ENCODE data around the gene APBA2. TPM values are rescaled to one million over a fixed set of nuclear protein-coding genes. Genes with fewer than 3 reads are reported as not detected.
A peak's percentile ranks its signal among the peaks of the same experiment; 100 is the strongest.
"Not testable (repeated sequence)": the region's sequence is repeated elsewhere in the genome, so short reads cannot be mapped to it uniquely, and the experiment has no call there.

APBA2 gene
- total RNA-seq, 2 experiments from 2014 or later = 12.8 to 17.5 TPM

DNA sequence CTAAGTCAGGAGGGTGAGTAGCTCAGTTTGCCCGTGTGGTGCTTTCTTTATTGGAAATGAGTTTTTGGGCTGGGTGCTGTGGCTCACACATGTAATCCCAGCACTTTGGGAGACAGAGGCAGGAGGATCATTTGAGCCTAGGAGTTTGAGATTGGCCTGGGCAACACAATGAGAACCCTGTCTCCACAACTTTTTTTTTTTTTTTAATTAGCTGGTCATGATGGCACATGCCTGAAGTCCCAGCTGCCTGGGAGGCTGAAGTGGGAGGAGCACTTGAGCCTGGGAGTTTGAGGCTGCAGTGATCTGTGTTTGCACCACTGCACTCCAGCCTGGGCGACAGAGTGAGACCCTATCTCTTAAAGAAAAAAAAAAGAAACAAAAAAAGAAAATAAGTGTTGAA lies 208.9 kb downstream of the APBA2 start:
- H3K4me3 Mint-ChIP-seq = no peak overlapping the region
- peaks cover 8% of the 10 kb centered on the region for H3K4me1 Mint-ChIP-seq
- H3K27ac Mint-ChIP-seq = no peak overlapping the region
- DNase-seq (no peak), ATAC-seq (no peak)
- intact Hi-C loops (cut with DNase I, micrococcal nuclease) = loop anchor here in 1 of 2 experiments (5.0 kb wide), 1 partner anchor 117 kb away; no protein-coding TSS in a partner anchor
- ChIA-PET POLR2A (no interaction called here), CTCF (interaction anchor here (0.6 kb wide), 1 partner anchor 183 kb away, joined by 4 read pairs; no protein-coding TSS in a partner anchor)
- H3K9me3 Mint-ChIP-seq (ENCODE audit: low read depth) = no peaks in the 10 kb centered on the region
- peaks cover 2% of the 10 kb centered on the region for H3K36me3 Mint-ChIP-seq (ENCODE audit: low read depth)
- no peaks in the 10 kb centered on the region for H3K27me3 Mint-ChIP-seq

DNA sequence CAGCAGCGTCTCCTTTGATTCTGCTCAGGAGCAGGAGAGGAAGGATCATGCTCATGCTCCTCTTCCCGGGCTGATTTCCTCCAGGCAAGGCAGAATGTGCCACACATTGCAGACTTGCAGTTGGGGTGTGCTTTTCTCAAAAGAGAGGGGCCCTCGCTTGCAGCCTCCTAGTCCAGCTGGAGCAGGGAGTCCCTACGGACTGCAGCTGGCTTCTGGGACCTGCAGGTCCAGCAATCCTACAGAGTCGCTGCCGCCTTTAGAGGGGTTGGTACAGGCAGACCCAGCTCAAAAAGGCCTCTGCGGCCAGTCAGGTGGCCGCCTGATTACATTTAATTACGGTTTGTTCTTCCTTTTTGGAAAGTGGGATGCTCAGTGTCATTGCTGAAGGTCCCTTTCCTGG lies 210.0 kb downstream of the APBA2 start:
- no peaks in the 10 kb centered on the region for H3K9me3 Mint-ChIP-seq (ENCODE audit: low read depth)
- no peaks in the 10 kb centered on the region for H3K27me3 Mint-ChIP-seq
- intact Hi-C loops (cut with DNase I, micrococcal nuclease) = no loop called here
- H3K4me3 Mint-ChIP-seq = no peak overlapping the region
- POLR2A ChIA-PET = no interaction called here
- no peaks in the 10 kb centered on the region for H3K4me1 Mint-ChIP-seq
- peaks cover 2% of the 10 kb centered on the region for H3K36me3 Mint-ChIP-seq (ENCODE audit: low read depth)
- DNase-seq (no peak), ATAC-seq (no peak)
- CTCF ChIA-PET = no interaction called here
- H3K27ac Mint-ChIP-seq = no peak overlapping the region

DNA sequence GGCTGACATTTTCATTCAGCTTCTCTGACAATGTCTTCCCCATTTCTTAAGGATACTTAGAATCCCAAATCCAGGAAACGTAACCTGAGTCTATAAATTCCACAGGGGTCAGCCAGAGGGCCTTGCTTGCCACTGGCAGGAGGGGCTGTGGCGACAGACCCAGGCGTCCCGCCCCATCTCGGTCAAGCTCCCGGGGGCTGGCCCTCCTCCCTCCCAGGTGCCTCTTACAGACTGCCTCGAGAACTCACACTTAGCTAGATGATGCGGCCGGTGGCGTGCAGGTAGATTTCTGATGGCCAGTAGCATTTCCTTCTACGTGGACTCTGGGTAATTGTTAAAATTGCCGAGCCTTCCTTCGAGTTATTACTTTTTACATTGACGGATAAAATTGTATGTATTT lies 211.4 kb downstream of the APBA2 start:
- Mint-ChIP-seq H3K36me3 (ENCODE audit: low read depth) (peaks cover 2% of the 10 kb centered on the region), H3K9me3 (ENCODE audit: low read depth) (no peaks in the 10 kb centered on the region), H3K27me3 (no peaks in the 10 kb centered on the region), H3K4me3 (no peak overlapping the region), H3K4me1 (no peaks in the 10 kb centered on the region), H3K27ac (no peak overlapping the region)
- intact Hi-C loops (cut with DNase I, micrococcal nuclease) = no loop called here
- DNase-seq = no peak
- no peak for ATAC-seq
- ChIA-PET CTCF (no interaction called here), POLR2A (no interaction called here)

DNA sequence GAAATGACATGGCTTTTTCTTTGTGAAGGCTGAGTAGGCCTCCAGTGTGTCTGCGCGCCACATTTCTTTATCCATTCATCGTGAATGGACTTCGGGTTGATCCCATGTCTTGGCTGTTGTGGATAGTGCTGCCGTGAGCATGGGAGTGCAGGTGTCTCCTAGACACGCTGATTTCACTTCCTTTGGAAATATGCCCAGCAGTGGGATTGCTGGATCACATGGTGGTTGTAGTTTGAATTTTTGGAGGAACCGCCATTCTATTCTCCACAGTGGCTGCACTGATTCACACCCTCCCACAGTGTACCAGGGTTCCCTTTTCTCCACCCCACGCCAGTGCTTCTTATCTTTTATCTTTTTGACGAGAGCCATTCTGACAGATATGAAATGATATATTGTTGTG lies 212.2 kb downstream of the APBA2 start:
- Mint-ChIP-seq H3K4me1 (no peaks in the 10 kb centered on the region), H3K4me3 (no peak overlapping the region), H3K27me3 (no peaks in the 10 kb centered on the region), H3K27ac (no peak overlapping the region), H3K36me3 (ENCODE audit: low read depth) (peaks cover 3% of the 10 kb centered on the region), H3K9me3 (ENCODE audit: low read depth) (no peaks in the 10 kb centered on the region)
- ATAC-seq = no peak
- DNase-seq = no peak
- ChIA-PET POLR2A (no interaction called here), CTCF (no interaction called here)
- intact Hi-C loops (cut with DNase I, micrococcal nuclease) = no loop called here

DNA sequence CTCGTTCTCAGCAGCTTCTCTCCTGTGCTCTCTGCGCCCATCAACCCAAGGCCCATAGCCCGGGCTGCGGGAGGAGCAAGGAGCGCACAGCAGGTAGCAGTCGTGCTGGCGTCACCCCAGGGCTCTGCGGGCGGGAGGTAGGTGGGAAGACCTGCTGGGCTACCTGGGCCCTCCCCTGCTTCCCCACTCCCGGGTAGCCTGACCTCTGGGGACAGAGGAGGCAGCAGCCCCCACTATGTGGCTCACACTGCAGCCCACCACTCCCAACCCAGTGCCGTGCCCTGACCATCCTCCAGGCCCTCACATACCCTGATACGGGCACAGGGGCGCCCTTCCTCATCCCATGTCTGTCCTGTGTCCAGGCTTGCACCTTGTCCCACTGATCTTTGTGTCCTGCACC lies 212.9 kb downstream of the APBA2 start:
- ChIA-PET POLR2A (no interaction called here), CTCF (no interaction called here)
- Mint-ChIP-seq H3K4me1 (no peaks in the 10 kb centered on the region), H3K36me3 (ENCODE audit: low read depth) (peaks cover 3% of the 10 kb centered on the region), H3K27me3 (no peaks in the 10 kb centered on the region), H3K9me3 (ENCODE audit: low read depth) (no peaks in the 10 kb centered on the region), H3K27ac (no peak overlapping the region), H3K4me3 (no peak overlapping the region)
- intact Hi-C loops (cut with DNase I, micrococcal nuclease) = no loop called here
- DNase-seq = no peak
- no peak for ATAC-seq

DNA sequence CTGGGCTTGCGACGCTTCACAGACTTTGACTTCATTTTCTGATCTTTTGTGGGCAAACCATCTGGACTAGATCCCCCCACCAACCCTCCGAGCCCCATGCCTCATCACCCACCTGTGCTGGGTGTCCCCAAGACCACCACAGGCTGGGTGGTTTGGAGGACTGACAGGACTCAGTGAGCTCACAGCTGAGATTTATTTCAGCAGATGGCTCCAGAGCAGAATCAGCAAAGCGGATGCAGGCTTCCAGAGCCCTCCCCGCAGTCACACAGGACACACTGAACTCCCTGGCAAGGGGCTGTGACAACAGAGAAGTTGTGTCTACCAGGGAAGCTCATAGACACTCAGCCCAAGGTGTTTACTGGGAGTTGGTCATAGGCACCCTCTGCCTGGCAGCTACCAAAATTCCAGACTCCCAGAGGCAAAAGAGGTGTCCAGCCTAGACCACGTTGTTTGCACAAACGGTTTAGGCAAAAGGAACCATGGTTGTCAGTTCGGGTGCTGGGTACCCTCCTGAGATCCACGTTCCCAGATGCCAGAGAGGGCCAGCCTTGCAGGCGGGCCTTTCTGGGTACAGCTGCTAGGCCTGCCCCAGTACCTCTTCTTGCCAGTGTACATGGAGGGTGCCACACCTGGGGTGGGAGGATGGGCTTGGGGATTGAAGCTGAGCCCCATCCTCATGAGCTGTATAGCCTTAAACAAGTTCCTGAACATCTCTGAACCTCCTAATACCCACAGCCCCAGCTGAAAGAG lies 213.5 kb downstream of the APBA2 start:
- Mint-ChIP-seq H3K27ac (no peak overlapping the region), H3K4me1 (no peaks in the 10 kb centered on the region), H3K4me3 (no peak overlapping the region), H3K9me3 (ENCODE audit: low read depth) (no peaks in the 10 kb centered on the region), H3K36me3 (ENCODE audit: low read depth) (peaks cover 3% of the 10 kb centered on the region), H3K27me3 (no peaks in the 10 kb centered on the region)
- ChIA-PET CTCF (interaction anchor here (0.5 to 1.7 kb wide), 3 partner anchors 9 to 178 kb away, joined by 3 to 7 read pairs (median 3); no protein-coding TSS in a partner anchor), POLR2A (no interaction called here)
- intact Hi-C loops (cut with DNase I, micrococcal nuclease) = no loop called here
- DNase-seq = no peak
- no peak for ATAC-seq

DNA sequence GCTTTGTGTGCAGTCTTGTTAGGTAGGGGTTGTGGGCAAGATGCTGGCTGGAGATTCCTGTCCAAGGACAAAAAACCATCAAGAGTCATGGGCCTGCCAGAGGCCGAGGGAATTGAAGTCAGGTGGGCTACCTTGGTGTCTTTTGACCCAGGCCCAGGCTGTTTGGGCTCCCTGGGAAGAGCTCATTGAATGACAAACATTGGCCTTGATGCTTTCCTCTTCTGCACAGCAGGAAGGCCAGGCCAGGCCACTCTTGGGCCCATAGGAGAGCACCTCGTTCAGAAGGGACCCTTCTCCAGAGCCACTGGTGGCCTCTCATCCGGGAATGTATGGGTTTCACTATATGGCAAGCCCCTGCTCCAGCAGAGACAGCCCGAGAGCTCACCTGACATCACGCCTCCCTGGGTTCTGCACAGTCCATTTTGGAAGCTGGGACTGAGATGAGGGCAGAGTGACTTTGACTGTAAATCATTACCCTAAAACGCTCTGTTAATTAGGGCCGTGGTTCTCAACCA lies 214.8 kb downstream of the APBA2 start:
- ATAC-seq (no peak), DNase-seq (no peak)
- peaks cover 3% of the 10 kb centered on the region for H3K36me3 Mint-ChIP-seq (ENCODE audit: low read depth)
- H3K27me3 Mint-ChIP-seq = no peaks in the 10 kb centered on the region
- no peak overlapping the region for H3K27ac Mint-ChIP-seq
- ChIA-PET CTCF (interaction anchor here (0.6 to 1.7 kb wide), 6 partner anchors 10 to 924 kb away, joined by 3 to 7 read pairs (median 3); no protein-coding TSS in a partner anchor), POLR2A (no interaction called here)
- no peak overlapping the region for H3K4me3 Mint-ChIP-seq
- H3K4me1 Mint-ChIP-seq = no peaks in the 10 kb centered on the region
- intact Hi-C loops (cut with DNase I, micrococcal nuclease) = loop anchor here in 1 of 2 experiments (10.0 kb wide), 1 partner anchor 316 kb away; no protein-coding TSS in a partner anchor
- H3K9me3 Mint-ChIP-seq (ENCODE audit: low read depth) = no peaks in the 10 kb centered on the region

DNA sequence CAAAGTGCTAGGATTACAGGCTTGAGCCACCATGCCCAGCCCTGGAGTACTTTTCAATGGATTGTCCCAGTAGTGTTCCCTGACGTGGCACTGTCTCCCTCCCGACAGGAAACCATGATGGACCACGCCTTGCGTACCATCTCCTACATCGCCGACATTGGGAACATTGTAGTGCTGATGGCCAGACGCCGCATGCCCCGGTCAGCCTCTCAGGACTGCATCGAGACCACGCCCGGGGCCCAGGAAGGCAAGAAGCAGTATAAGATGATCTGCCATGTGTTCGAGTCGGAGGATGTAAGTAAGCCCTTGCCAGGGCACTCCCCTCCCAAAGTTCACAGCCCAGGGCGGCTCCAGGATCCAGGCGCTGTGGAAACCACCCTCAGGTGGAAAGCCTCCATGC lies 215.7 kb downstream of the APBA2 start:
- ATAC-seq (no peak), DNase-seq (no peak)
- ChIA-PET POLR2A (no interaction called here), CTCF (interaction anchor here (0.6 to 3.0 kb wide), 23 partner anchors 11 to 1996 kb away, joined by 3 to 63 read pairs (median 4); partner anchors contain the start of gene APBA2)
- Mint-ChIP-seq H3K9me3 (ENCODE audit: low read depth) (no peaks in the 10 kb centered on the region), H3K27me3 (no peaks in the 10 kb centered on the region), H3K36me3 (ENCODE audit: low read depth) (peaks cover 3% of the 10 kb centered on the region), H3K4me1 (no peaks in the 10 kb centered on the region), H3K27ac (no peak overlapping the region), H3K4me3 (no peak overlapping the region)
- intact Hi-C loops (cut with DNase I, micrococcal nuclease) = loop anchor here in 1 of 2 experiments (10.0 kb wide), 1 partner anchor 317 kb away; no protein-coding TSS in a partner anchor

DNA sequence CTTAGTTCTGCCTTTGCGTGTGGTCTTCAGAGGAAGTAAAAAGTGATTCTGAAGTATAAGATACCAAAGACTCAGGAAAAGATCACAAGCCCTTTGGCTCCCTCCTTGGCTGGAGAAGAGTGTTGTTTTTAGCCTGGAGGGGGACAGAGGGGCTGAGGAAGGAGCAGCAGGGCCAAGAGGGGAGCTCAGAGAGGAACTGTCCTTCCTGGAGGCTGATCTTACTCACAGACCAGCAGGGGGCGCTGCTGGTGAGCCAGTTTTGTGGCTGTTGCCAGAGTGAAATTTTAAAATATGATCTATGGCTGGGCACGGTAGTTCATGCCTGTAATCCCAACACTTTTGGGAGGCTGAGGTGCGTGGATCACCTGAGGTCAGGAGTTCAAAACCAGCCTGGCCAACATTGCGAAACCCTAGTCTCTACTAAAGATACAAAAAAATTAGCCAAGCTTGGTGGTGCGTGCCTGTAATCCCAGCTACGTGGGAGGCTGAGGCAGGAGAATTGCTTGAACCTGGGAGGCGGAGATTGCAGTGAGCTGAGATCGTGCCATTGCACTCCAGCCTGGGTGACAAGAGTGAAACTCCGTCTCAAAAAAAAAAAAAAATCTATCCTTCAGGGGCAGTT lies 216.5 kb downstream of the APBA2 start:
- CTCF ChIA-PET = interaction anchor here (0.6 to 3.0 kb wide), 29 partner anchors 12 to 1995 kb away, joined by 3 to 63 read pairs (median 4); partner anchors contain the start of gene APBA2
- H3K27ac Mint-ChIP-seq; H3K36me3 Mint-ChIP-seq (ENCODE audit: low read depth); H3K4me3 Mint-ChIP-seq; H3K4me1 Mint-ChIP-seq; H3K27me3 Mint-ChIP-seq; H3K9me3 Mint-ChIP-seq (ENCODE audit: low read depth); POLR2A ChIA-PET: not testable (repeated sequence)
- ATAC-seq (peak; percentile 61), DNase-seq (peak; percentile 83)
- intact Hi-C loops (cut with DNase I, micrococcal nuclease) = loop anchor here in 1 of 2 experiments (10.0 kb wide), 1 partner anchor 317 kb away; no protein-coding TSS in a partner anchor

DNA sequence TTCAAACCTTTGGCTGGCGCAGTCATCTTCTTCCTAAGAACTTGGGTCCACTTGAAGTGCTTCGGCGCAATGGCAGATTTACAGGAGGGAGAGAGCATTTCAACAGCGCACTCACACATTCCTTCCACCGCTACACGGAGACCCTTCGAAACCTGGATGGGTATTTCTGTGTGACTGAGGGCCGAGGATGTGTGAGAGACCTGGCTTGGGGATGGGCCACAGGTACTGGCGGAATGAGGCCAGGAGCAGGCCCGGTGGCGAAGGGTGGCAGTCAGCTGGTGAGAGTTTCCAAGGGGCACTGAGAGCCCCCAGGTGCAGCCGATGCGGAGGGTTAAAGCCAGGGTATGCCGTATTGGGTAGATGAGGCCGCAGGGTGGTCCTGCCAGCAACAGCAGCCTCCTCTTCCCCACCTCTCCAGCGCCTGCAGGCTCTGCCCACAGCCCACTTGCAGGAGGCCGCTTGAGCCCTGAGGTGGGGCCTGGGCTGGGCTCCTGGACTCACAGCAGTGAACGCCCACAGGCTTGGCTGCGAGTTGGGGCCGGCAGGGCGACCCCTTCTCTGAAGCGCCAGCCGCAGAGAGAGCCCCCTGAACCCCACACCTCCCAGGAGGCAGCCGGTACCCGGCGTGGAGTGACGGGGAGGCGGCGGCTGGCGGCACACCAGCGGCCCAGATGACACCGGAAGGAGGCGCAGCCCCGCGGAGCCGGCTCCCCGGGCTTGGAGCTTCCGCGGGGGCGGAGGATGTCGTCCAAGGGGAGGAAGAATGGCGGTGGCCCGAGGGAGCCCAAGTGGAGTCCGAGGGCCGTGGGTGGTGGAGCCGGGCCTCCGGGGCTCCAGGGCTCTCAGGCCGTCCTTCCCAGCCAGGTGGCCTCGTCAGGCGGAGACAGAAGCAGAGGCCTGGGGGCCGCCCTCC lies 217.4 kb downstream of the APBA2 start:
- peaks cover 2% of the 10 kb centered on the region for H3K36me3 Mint-ChIP-seq (ENCODE audit: low read depth)
- ChIA-PET CTCF (interaction anchor here (0.6 to 3.0 kb wide), 35 partner anchors 12 to 375 kb away, joined by 3 to 63 read pairs (median 4); partner anchors contain the start of gene APBA2), POLR2A (no interaction called here)
- DNase-seq (peak; percentile 41), ATAC-seq (peak; percentile 33)
- H3K27ac Mint-ChIP-seq = no peak overlapping the region
- H3K9me3 Mint-ChIP-seq (ENCODE audit: low read depth) = no peaks in the 10 kb centered on the region
- H3K4me1 Mint-ChIP-seq = no peaks in the 10 kb centered on the region
- H3K27me3 Mint-ChIP-seq = no peaks in the 10 kb centered on the region
- no peak overlapping the region for H3K4me3 Mint-ChIP-seq
- intact Hi-C loops (cut with DNase I, micrococcal nuclease) = loop anchor here in 1 of 2 experiments (10.0 kb wide), 1 partner anchor 318 kb away; no protein-coding TSS in a partner anchor
